H1 (cell line): Measurements from ENCODE around the gene MYO1D. TPM values are rescaled to one million over a fixed set of nuclear protein-coding genes. Genes with fewer than 3 reads are reported as not detected.
"Not testable (repeated sequence)": the region's sequence is repeated elsewhere in the genome, so short reads cannot be mapped to it uniquely, and the experiment has no call there.

Source experiments
- CTCF ChIA-PET: fragments of 300-600 bp; sonication (Branson Sonifier 250); formaldehyde crosslinking; loops from one replicate; lab custom pipeline; 2021; ENCODE audit not compliant: partially characterized antibody; lab: Charles Lee
- POLR2A ChIA-PET: fragments of 300-600 bp; sonication (Branson Sonifier 250); formaldehyde crosslinking; loops from one replicate; lab custom pipeline; 2021; ENCODE audit warnings: inconsistent platforms; ENCODE audit not compliant: partially characterized antibody; lab: Charles Lee
- DNase-seq, 2 experiments: peaks; one replicate each; pipeline versions ENCODE4 v3.0.0 to v3.0.0-alpha.2; 2010 to 2022; ENCODE audit warnings: low spot score in 2 of 2, low read depth in 1 of 2, mixed read lengths in 1 of 2
- FAIRE-seq: peaks from 2 replicates; lab custom pipeline; 2011; peaks lifted over from hg19 to GRCh38; lab: Jason Lieb, UNC
- H2AFZ ChIP-seq: 2 replicates; pipeline ENCODE4 v1.8.1; 2012; ENCODE audit warnings: low read length, inconsistent platforms
- H2AK5ac ChIP-seq: 2 replicates; pipeline ENCODE4 v1.6.1; 2013; ENCODE audit warnings: low read depth, low read length
- H2BK120ac ChIP-seq: replicated peaks from 2 replicates; pipeline ENCODE3; 2013; ENCODE audit warnings: low read depth, low read length, inconsistent platforms
- H2BK12ac ChIP-seq: 2 replicates; pipeline ENCODE4 v1.6.1; 2013; ENCODE audit warnings: low read depth, low read length
- H2BK15ac ChIP-seq: 2 replicates; pipeline ENCODE4 v1.6.1; 2013; ENCODE audit warnings: low read length
- H2BK20ac ChIP-seq: 2 replicates; pipeline ENCODE4 v1.6.1; 2013; ENCODE audit warnings: low read length
- H2BK5ac ChIP-seq: 2 replicates; pipeline ENCODE4 v1.6.1; 2013; ENCODE audit warnings: low read depth, low read length
- H3K14ac ChIP-seq: 2 replicates; pipeline ENCODE4 v1.6.1; 2013; ENCODE audit warnings: inconsistent platforms; ENCODE audit not compliant: insufficient read length
- H3K18ac ChIP-seq: 2 replicates; pipeline ENCODE4 v1.6.1; 2013; ENCODE audit warnings: low read length; ENCODE audit errors: extremely low read depth
- H3K23ac ChIP-seq: 2 replicates; pipeline ENCODE4 v1.6.1; 2013; ENCODE audit warnings: inconsistent platforms; ENCODE audit not compliant: insufficient read length
- H3K23me2 ChIP-seq: 2 replicates; pipeline ENCODE4 v1.6.1; 2013; ENCODE audit warnings: low read depth, low read length
- H3K27ac ChIP-seq: 2 replicates; pipeline ENCODE4 v1.6.1; 2011; ENCODE audit warnings: low read depth, low read length, inconsistent platforms
- H3K27me3 ChIP-seq, 4 experiments: replicated peaks in 1 of 4; 1 replicate in 1 of 4; 2 replicates in 3 of 4; pipeline versions ENCODE4 v1.6.1 to v1.8.1; 2011 to 2013; ENCODE audit warnings: low read length in 3 of 4, mild to moderate bottlenecking in 3 of 4, inconsistent platforms in 2 of 4, mixed read lengths in 2 of 4, moderate library complexity in 1 of 4; ENCODE audit not compliant: control insufficient read depth in 3 of 4, insufficient read depth in 3 of 4; ENCODE audit errors: extremely low read depth in 1 of 4
- H3K36me3 ChIP-seq, 4 experiments: 2 replicates each; pipeline versions ENCODE4 v1.6.1 to v1.8.1; 2011 to 2013; ENCODE audit warnings: mild to moderate bottlenecking in 4 of 4, low read length in 3 of 4, moderate library complexity in 2 of 4, control low read depth in 1 of 4, inconsistent platforms in 1 of 4; ENCODE audit not compliant: insufficient read depth in 4 of 4, control insufficient read depth in 2 of 4
- H3K4ac ChIP-seq: replicated peaks from 2 replicates; pipeline ENCODE3; 2013; ENCODE audit warnings: low read length, low read depth, mixed read lengths, inconsistent platforms; ENCODE audit not compliant: insufficient read length
- H3K4me1 ChIP-seq, 4 experiments: replicated peaks in 1 of 4; 1 replicate in 1 of 4; 2 replicates in 3 of 4; pipeline versions ENCODE4 v1.6.1 to v1.8.1; 2011 to 2013; ENCODE audit warnings: low read length in 3 of 4, inconsistent platforms in 2 of 4, mixed read lengths in 1 of 4; ENCODE audit not compliant: insufficient read depth in 4 of 4, control insufficient read depth in 3 of 4
- H3K4me2 ChIP-seq, 2 experiments: 2 replicates each; pipeline versions ENCODE4 v1.6.1 to v1.8.1; 2011 to 2013; ENCODE audit warnings: low read depth in 2 of 2, low read length in 2 of 2, control low read depth in 1 of 2, inconsistent platforms in 1 of 2, mild to moderate bottlenecking in 1 of 2; ENCODE audit not compliant: insufficient read depth in 1 of 2
- H3K4me3 ChIP-seq, 4 experiments: fragments of 200-600, 300-600 bp in 1 of 4; sonication (generic), shearing (Covaris generic), sonication (Bioruptor Twin) in 1 of 4; 2 replicates each; pipeline versions ENCODE4 v1.5.1 to v1.8.1; 2011 to 2016; ENCODE audit warnings: low read length in 4 of 4, low read depth in 3 of 4, control low read depth in 2 of 4, inconsistent platforms in 2 of 4, mild to moderate bottlenecking in 2 of 4, mixed read lengths in 1 of 4, moderate library complexity in 1 of 4; ENCODE audit not compliant: insufficient read depth in 2 of 4; ENCODE audit errors: extremely low read depth in 1 of 4
- H3K56ac ChIP-seq: replicated peaks from 2 replicates; pipeline ENCODE3; 2013; ENCODE audit warnings: low read depth, mild to moderate bottlenecking, mixed read lengths, low read length, inconsistent platforms; ENCODE audit not compliant: insufficient read length
- H3K79me1 ChIP-seq: 2 replicates; pipeline ENCODE4 v1.6.1; 2013; ENCODE audit warnings: low read depth, low read length, control low read depth
- H3K79me2 ChIP-seq, 2 experiments: 2 replicates each; pipeline versions ENCODE4 v1.6.1 to v1.8.1; 2012 to 2013; ENCODE audit warnings: low read length in 2 of 2, mild to moderate bottlenecking in 2 of 2, inconsistent platforms in 1 of 2; ENCODE audit not compliant: insufficient read depth in 2 of 2, control insufficient read depth in 1 of 2
- H3K9ac ChIP-seq, 4 experiments: replicated peaks in 1 of 4; 1 replicate in 1 of 4; 2 replicates in 3 of 4; pipeline versions ENCODE4 v1.6.1 to v1.8.1; 2011 to 2013; ENCODE audit warnings: low read depth in 3 of 4, low read length in 3 of 4, control low read depth in 2 of 4, mild to moderate bottlenecking in 2 of 4, moderate library complexity in 2 of 4, inconsistent platforms in 1 of 4; ENCODE audit errors: extremely low read depth in 1 of 4
- H3K9me3 ChIP-seq, 2 experiments: 2 replicates each; pipeline versions ENCODE4 v1.6.1 to v1.8.1; 2012 to 2013; ENCODE audit warnings: mild to moderate bottlenecking in 2 of 2, moderate library complexity in 2 of 2, control low read depth in 1 of 2, inconsistent platforms in 1 of 2, low read depth in 1 of 2, low read length in 1 of 2, mixed read lengths in 1 of 2; ENCODE audit not compliant: insufficient read depth in 2 of 2
- H4K20me1 ChIP-seq, 2 experiments: replicated peaks in 1 of 2; 2 replicates each; pipeline versions ENCODE3 to v1.8.1; 2011 to 2013; ENCODE audit warnings: inconsistent platforms in 2 of 2, low read length in 2 of 2, mild to moderate bottlenecking in 1 of 2; ENCODE audit not compliant: insufficient read depth in 2 of 2, control insufficient read depth in 1 of 2
- H4K5ac ChIP-seq: 2 replicates; pipeline ENCODE4 v1.6.1; 2013; ENCODE audit warnings: low read length, low read depth, mixed read lengths, inconsistent platforms; ENCODE audit not compliant: insufficient read length
- H4K8ac ChIP-seq: 2 replicates; pipeline ENCODE4 v1.8.0; 2013; ENCODE audit warnings: mild to moderate bottlenecking, moderate library complexity, low read length, inconsistent platforms; ENCODE audit not compliant: insufficient read depth; ENCODE audit errors: extremely low read depth
- H4K91ac ChIP-seq: replicated peaks from 2 replicates; pipeline ENCODE3; 2013; ENCODE audit warnings: low read length, mixed read lengths, inconsistent platforms; ENCODE audit not compliant: insufficient read length
- FOSL1 ChIP-seq: IDR thresholded peaks from 2 replicates; pipeline ENCODE4 v1.6.1; 2011; ENCODE audit warnings: mild to moderate bottlenecking, low read depth, low read length, moderate library complexity; ENCODE audit not compliant: insufficient read depth
- SP1 ChIP-seq: IDR thresholded peaks from 2 replicates; pipeline ENCODE4 v1.6.1; 2011; ENCODE audit warnings: low read depth, low read length
- WGBS, 2 experiments: shearing (Covaris generic) in 1 of 2; methylation state at CpG; one replicate each; pipeline versions ENCODE4 v1.1.6 to v1.1.7; 2013 to 2015; ENCODE audit warnings: low lambda C conversion rate in 2 of 2, mixed read lengths in 2 of 2, inconsistent platforms in 1 of 2, low coverage in 1 of 2, missing lambda C conversion rate in 1 of 2; ENCODE audit not compliant: insufficient replicate concordance in 2 of 2, insufficient coverage in 1 of 2, insufficient read length in 1 of 2; ENCODE audit errors: extremely low coverage in 1 of 2, missing lambda C conversion rate in 1 of 2; 5-methylcytosine and 5-hydroxymethylcytosine counted together
- polyA plus RNA-seq, 7 experiments: library from polyadenylated mRNA; depleted of rRNA in 3 of 7; stranded (reverse) in 5 of 7; unstranded in 2 of 7; fragments of >200 nt in 5 of 7; fragments of 200-250 nt in 2 of 7; gene quantifications; 1 replicate in 5 of 7; 2 replicates in 1 of 7; 4 replicates in 1 of 7; pipeline versions ENCODE4 v1.2.1 to v1.2.3, GENCODE V29; 2011 to 2013; ENCODE audit warnings: missing spikeins in 2 of 7, mixed read lengths in 2 of 7
- total RNA-seq: library from RNA; stranded (reverse); fragmentation: NEBNext Ultra II Directional; extraction: Animal tissue kit (Norgen Biotek cat#: 25700); gene quantifications from 2 replicates; pipeline ENCODE4 v1.2.1, GENCODE V29; 2021

Gene MYO1D
- total and polyA plus RNA-seq, 2 of the 8 experiments (the other 6 are each of a cell fraction or from before 2014, with no cell fraction given), result 6.5 to 25.4 TPM

- no peak overlapping the region for H3K23ac ChIP-seq
- H3K9ac ChIP-seq, result no peak overlapping the region
- no peak overlapping the region for H2AK5ac ChIP-seq
- H4K20me1 ChIP-seq, result no peaks in the 10 kb centered on the region
- H3K36me3 ChIP-seq, result no peaks in the 10 kb centered on the region
- H3K18ac ChIP-seq, result no peak overlapping the region
- CTCF ChIA-PET, result interaction anchor here (0.7 kb wide), 1 partner anchor 10 kb away, joined by 3 read pairs; no protein-coding TSS in a partner anchor
- H3K4me2 ChIP-seq, result no peak overlapping the region
- H3K79me1 ChIP-seq, result no peaks in the 10 kb centered on the region
- H2BK15ac ChIP-seq, result no peak overlapping the region
- no peak overlapping the region for H2BK12ac ChIP-seq
- no peak overlapping the region for H3K27ac ChIP-seq
- no peak overlapping the region for H4K91ac ChIP-seq
- 100% methylated on average over 2 of the region's 2 CpGs; no CpG with 5 or more reads in 1 of the 2 experiments for WGBS, 2 experiments
- no peak overlapping the region for H3K4ac ChIP-seq
- H3K4me3 ChIP-seq, result no peak overlapping the region
- POLR2A ChIA-PET, result no interaction called here
- no peak overlapping the region for H4K8ac ChIP-seq
- no peak overlapping the region for H2AFZ ChIP-seq
- no peak overlapping the region for H3K56ac ChIP-seq
- no peaks in the 10 kb centered on the region; the same call in 1 of the 2 replicates for H3K23me2 ChIP-seq
- no peaks in the 10 kb centered on the region for H3K27me3 ChIP-seq
- H4K5ac ChIP-seq, result no peak overlapping the region
- no peaks in the 10 kb centered on the region for H3K79me2 ChIP-seq
- no peak overlapping the region for H2BK20ac ChIP-seq
- no peak overlapping the region for H2BK5ac ChIP-seq
- no peaks in the 10 kb centered on the region for H3K4me1 ChIP-seq
- H3K14ac ChIP-seq, result no peak overlapping the region
- no peak overlapping the region for H2BK120ac ChIP-seq
- no peak for FAIRE-seq
- TF ChIP-seq FOSL1 (no peak), SP1 (no peak)
- no peak for DNase-seq
- no peaks in the 10 kb centered on the region for H3K9me3 ChIP-seq
Observed at GRCh38 chr17:32739722-32740121, 137.2 kb downstream of the MYO1D start.

DNA sequence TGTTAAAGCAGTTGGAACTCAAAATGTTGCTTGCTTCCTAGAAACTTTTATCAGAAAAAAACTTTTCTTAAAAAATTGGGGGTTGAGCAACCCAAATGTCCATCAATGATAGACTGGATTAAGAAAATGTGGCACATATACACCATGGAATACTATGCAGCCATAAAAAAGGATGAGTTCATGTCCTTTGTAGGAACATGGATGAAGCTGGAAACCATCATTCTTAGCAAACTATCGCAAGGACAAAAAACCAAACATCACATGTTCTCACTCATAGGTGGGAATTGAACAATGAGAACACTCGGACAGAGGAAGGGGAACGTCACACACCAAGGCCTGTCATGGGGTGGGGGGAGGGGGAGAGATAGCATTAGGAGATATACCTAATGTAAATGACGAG lies 137.8 kb downstream of the MYO1D start:
- FAIRE-seq, H2BK120ac ChIP-seq, H3K9ac ChIP-seq, H3K56ac ChIP-seq, H2AFZ ChIP-seq, H2BK15ac ChIP-seq, H4K8ac ChIP-seq, CTCF ChIA-PET, H3K36me3 ChIP-seq, H3K4me2 ChIP-seq, H3K4me1 ChIP-seq, H3K23ac ChIP-seq, H3K79me1 ChIP-seq, H4K20me1 ChIP-seq, H3K18ac ChIP-seq, H3K14ac ChIP-seq, H2AK5ac ChIP-seq, H3K27ac ChIP-seq, H3K23me2 ChIP-seq, H4K5ac ChIP-seq, POLR2A ChIA-PET, H3K27me3 ChIP-seq, H3K9me3 ChIP-seq, DNase-seq, H2BK20ac ChIP-seq, H3K4ac ChIP-seq, H3K4me3 ChIP-seq, H3K79me2 ChIP-seq, H2BK12ac ChIP-seq, H4K91ac ChIP-seq, H2BK5ac ChIP-seq: not testable (repeated sequence)
- WGBS, 2 experiments, result 38% methylated on average over 2 of the region's 4 CpGs; no CpG with 5 or more reads in 1 of the 2 experiments
